K562 (cell line): Measurements from ENCODE around the gene CPT1C. TPM values are rescaled to one million over a fixed set of nuclear protein-coding genes. Genes with fewer than 3 reads are reported as not detected.

Experiments
- ATAC-seq: fragments of 200-7000 bp; cut with Tn5 transposase; 3 replicates; pipeline ENCODE4 v1.9.1; 2020; ENCODE audit warnings: moderate library complexity
- BruUV-seq: library from RNA; stranded (reverse); fragments of 400-500 nt; replicated peaks from 2 replicates; lab custom pipeline; 2021; lab: Mats Ljungman, UMichigan
- CTCF ChIA-PET: fragments of 300-600 bp; formaldehyde crosslinking; extraction: SDS; loops from one replicate; lab custom pipeline; 2021; ENCODE audit warnings: low intra/inter-chr PET ratio; lab: Yijun Ruan, JAX
- POLR2A ChIA-PET: fragments of 300-600, 350-650 bp; sonication (Branson Sonifier 250); formaldehyde crosslinking; extraction: SDS; loops from one replicate; lab custom pipeline; 2021; ENCODE audit warnings: antibody characterized with exemption, inconsistent platforms; lab: Yijun Ruan, JAX
- DNase-seq, 4 experiments: peaks; one replicate each; pipeline versions ENCODE4 v3.0.0 to v3.0.0-alpha.2; 2011 to 2018; ENCODE audit warnings: low spot score in 3 of 4, mixed read lengths in 3 of 4; ENCODE audit errors: extremely low read depth in 1 of 4
- FAIRE-seq: peaks from 2 replicates; lab custom pipeline; 2011; peaks lifted over from hg19 to GRCh38; lab: Jason Lieb, UNC
- H2AFZ ChIP-seq: 2 replicates; pipeline ENCODE4 v1.6.0; 2011; ENCODE audit warnings: low read depth, low read length, control low read depth, inconsistent platforms
- H3K27ac ChIP-seq: fragments of 200-600 bp; 3 replicates; pipeline ENCODE4 v1.8.0; 2011; ENCODE audit warnings: low read depth, mild to moderate bottlenecking, control low read depth, inconsistent platforms, low read length, moderate library complexity, mixed read lengths; ENCODE audit errors: extremely low read depth
- H3K27me3 ChIP-seq, 2 experiments: fragments of 300-600 bp in 1 of 2; 2 replicates in 1 of 2; 3 replicates in 1 of 2; pipeline versions ENCODE4 v1.6.0 to v1.8.0; 2011; ENCODE audit warnings: inconsistent platforms in 2 of 2, low read length in 2 of 2, mild to moderate bottlenecking in 1 of 2, mixed read lengths in 1 of 2, moderate library complexity in 1 of 2; ENCODE audit not compliant: control insufficient read depth in 2 of 2, insufficient read depth in 2 of 2
- H3K36me3 ChIP-seq: fragments of 300-600 bp; 3 replicates; pipeline ENCODE4 v1.8.0; 2011; ENCODE audit warnings: mild to moderate bottlenecking, low read length, inconsistent platforms; ENCODE audit not compliant: control insufficient read depth, insufficient read depth
- H3K4me1 ChIP-seq, 2 experiments: fragments of 200-600 bp in 1 of 2; replicated peaks in 1 of 2; 2 replicates in 1 of 2; 3 replicates in 1 of 2; pipeline versions ENCODE4 v1.5.1 to v1.8.0; 2011; ENCODE audit warnings: inconsistent platforms in 2 of 2, low read length in 2 of 2, mild to moderate bottlenecking in 1 of 2, mixed read lengths in 1 of 2, moderate library complexity in 1 of 2; ENCODE audit not compliant: control insufficient read depth in 2 of 2, insufficient read depth in 2 of 2
- H3K4me2 ChIP-seq: 2 replicates; pipeline ENCODE4 v1.6.1; 2011; ENCODE audit warnings: low read length, control low read depth, inconsistent platforms, mixed read lengths; ENCODE audit not compliant: insufficient read depth
- H3K4me3 ChIP-seq: fragments of 200-600 bp; sonication (generic), shearing (Covaris generic); 2 replicates; pipeline ENCODE4 v1.5.1; 2016; ENCODE audit warnings: control low read depth, inconsistent platforms
- H3K79me2 ChIP-seq: fragments of 200-600 bp; 3 replicates; pipeline ENCODE4 v1.8.0; 2011; ENCODE audit warnings: low read length, inconsistent platforms; ENCODE audit not compliant: control insufficient read depth, insufficient read depth
- H3K9ac ChIP-seq, 2 experiments: 2 replicates each; pipeline versions ENCODE4 v1.6.0 to v1.6.1; 2011; ENCODE audit warnings: low read depth in 2 of 2, low read length in 2 of 2, control low read depth in 1 of 2, inconsistent platforms in 1 of 2, mild to moderate bottlenecking in 1 of 2, mixed read lengths in 1 of 2; ENCODE audit not compliant: insufficient read depth in 1 of 2
- H3K9me1 ChIP-seq: one replicate; pipeline ENCODE4 v1.6.0; 2011; ENCODE audit warnings: inconsistent platforms, mild to moderate bottlenecking, low read length, moderate library complexity; ENCODE audit not compliant: control insufficient read depth, insufficient read depth
- H3K9me3 ChIP-seq: replicated peaks from 2 replicates; pipeline ENCODE4 v1.5.1; 2011; ENCODE audit warnings: low read depth, low read length, inconsistent platforms; ENCODE audit not compliant: control insufficient read depth, insufficient read depth
- H4K20me1 ChIP-seq: replicated peaks from 2 replicates; pipeline ENCODE4 v1.6.1; 2011; ENCODE audit warnings: low read length, inconsistent platforms, mixed read lengths; ENCODE audit not compliant: control insufficient read depth, insufficient read depth
- FOXP4 ChIP-seq: sonication (generic); formaldehyde crosslinking; IDR thresholded peaks from 2 replicates; pipeline ENCODE4 v1.8.0; 2022; ENCODE audit warnings: mild to moderate bottlenecking, missing genetic modification reagents, borderline replicate concordance
- MAFG ChIP-seq: fragments of 450-650 bp; conservative IDR thresholded peaks from 2 replicates; pipeline ENCODE4 v1.6.1; 2016; ENCODE audit warnings: missing genetic modification characterization, missing compliant biosample characterization
- RNF2 ChIP-seq: sonication (generic); IDR thresholded peaks from 2 replicates; pipeline ENCODE4 v1.6.1; 2016
- SIN3A ChIP-seq, 2 experiments: fragments of 150-350 bp in 1 of 2; IDR thresholded peaks; 2 replicates each; pipeline ENCODE4 v1.6.1; 2011 to 2016; ENCODE audit warnings: borderline replicate concordance in 2 of 2, low read depth in 2 of 2, low read length in 2 of 2, mild to moderate bottlenecking in 2 of 2, moderate library complexity in 2 of 2; ENCODE audit not compliant: control insufficient read depth in 1 of 2
- WGBS: fragments of 100-300 bp; shearing (Covaris generic); methylation state at CpG from one replicate; pipeline ENCODE4 v1.1.6; 2016; ENCODE audit warnings: low coverage, mixed read lengths; ENCODE audit not compliant: insufficient coverage; ENCODE audit errors: missing lambda C conversion rate; 5-methylcytosine and 5-hydroxymethylcytosine counted together
- in situ Hi-C: fragments of 300-500 bp; cut with MboI; formaldehyde crosslinking; loops from 4 replicates; pipeline ENCODE4 v1.15.0; 2018; ENCODE audit warnings: inconsistent platforms, mixed read lengths
- intact Hi-C: fragments of 100-400 bp; cut with micrococcal nuclease; formaldehyde crosslinking; loops from 2 replicates; pipeline ENCODE4 v1.14.2; 2022
- polyA plus RNA-seq, 8 experiments: library from polyadenylated mRNA; depleted of rRNA in 4 of 8; stranded (reverse) in 5 of 8; unstranded in 3 of 8; fragments of >200 nt; fragmentation: Nextera tagmentation in 2 of 8; fragmentation: Illumina TruSeq in 1 of 8; extraction: Ambion mirVana in 2 of 8; extraction: Trizol in 1 of 8; gene quantifications; 2 replicates each; pipeline versions ENCODE4 v1.2.1 to v1.2.3, GENCODE V29; 2011 to 2014; ENCODE audit warnings: inconsistent platforms in 1 of 8, missing spikeins in 1 of 8
- total RNA-seq, 7 experiments: library from RNA; depleted of rRNA in 6 of 7; stranded (reverse); fragments of >200 nt in 6 of 7; fragmentation: Illumina TruSeq in 2 of 7; extraction: Trizol in 2 of 7; gene quantifications; 2 replicates each; pipeline versions ENCODE4 v1.2.1 to v1.2.3, GENCODE V29; 2011 to 2021; ENCODE audit warnings: low replicate concordance in 1 of 7

The CPT1C gene
- total and polyA plus RNA-seq, 9 of the 15 experiments (the other 6 are each of a cell fraction or from before 2014, with no cell fraction given) = 1.9 to 12.3 (median 3.0) TPM

GRCh38 chr19:49687150-49687549 is 3.8 kb upstream of the CPT1C start:
- 91% methylated on average over 7 of the region's 12 CpGs for WGBS
- POLR2A ChIA-PET = interaction anchor here (0.6 to 1.9 kb wide), 2 partner anchors 11 to 178 kb away, joined by 3 to 9 read pairs; partner anchors contain the start of gene PRMT1
- in situ Hi-C loops (no loop called here), intact Hi-C loops (no loop called here)
- FAIRE-seq (no peak), DNase-seq (no peak), ATAC-seq (no peak)
- Histone ChIP-seq H3K4me3 (no peak overlapping the region), H3K79me2 (peaks cover 3% of the 10 kb centered on the region; the same call in 2 of the 3 replicates), H3K36me3 (peaks cover 72% of the 10 kb centered on the region), H3K4me2 (no peak overlapping the region), H4K20me1 (no peaks in the 10 kb centered on the region; the same call in 1 of the 2 replicates), H3K27me3 (no peaks in the 10 kb centered on the region), H3K27ac (no peak overlapping the region), H3K9me3 (no peaks in the 10 kb centered on the region), H3K9ac (no peak overlapping the region), H2AFZ (no peak overlapping the region), H3K9me1 (no peaks in the 10 kb centered on the region), H3K4me1 (peaks cover 0 to 70% of the 10 kb centered on the region in 2 experiments; a peak in 2 of 5 replicates)
- TF ChIP-seq RNF2 = no peak
- TF ChIP-seq MAFG (tag) = no peak
- no peak for TF ChIP-seq SIN3A (IDR thresholded peaks at IDR 0.05; ENCODE audit: borderline replicate concordance in 2 of 2, control insufficient read depth in 1 of 2, low read depth in 2 of 2, low read length in 2 of 2)
- TF ChIP-seq FOXP4 (CRISPR knock-in tag) = no peak
- CTCF ChIA-PET = no interaction called here
- BruUV-seq = no TSS peak
